Colonic mucosa (tissue), 4 donors: ENCODE data around the gene MUC2. TPM values are rescaled to one million over a fixed set of nuclear protein-coding genes. Genes with fewer than 3 reads are reported as not detected.

Experiments
- DNase-seq: peaks from one replicate; pipeline ENCODE4 v3.0.0-alpha.2; 2020
- H3K27ac ChIP-seq: fragments of 200-600 bp; one replicate; pipeline ENCODE4 v1.8.0; 2021
- H3K27me3 ChIP-seq: fragments of 200-600 bp; one replicate; pipeline ENCODE4 v1.8.0; 2021
- H3K36me3 ChIP-seq: fragments of 200-600 bp; one replicate; pipeline ENCODE4 v1.8.0; 2021
- H3K4me1 ChIP-seq: fragments of 200-600 bp; one replicate; pipeline ENCODE4 v1.8.0; 2021; ENCODE audit warnings: mild to moderate bottlenecking
- H3K4me3 ChIP-seq: fragments of 200-600 bp; one replicate; pipeline ENCODE4 v1.8.0; 2021
- H3K9ac ChIP-seq, 2 donors: one replicate each; pipeline ENCODE4 v1.7.0; 2013; ENCODE audit warnings: control low read depth in 2 of 2, low read depth in 2 of 2, low read length in 2 of 2
- H3K9me3 ChIP-seq: fragments of 200-600 bp; one replicate; pipeline ENCODE4 v1.8.0; 2021
- intact Hi-C: fragments of 100-400 bp; cut with DNase I; formaldehyde crosslinking; loops from one replicate; pipeline ENCODE4 v1.14.1; 2022
- total RNA-seq, 2 donors: library from RNA; stranded (reverse); fragmentation: NEBNext Ultra II Directional in 1 of 2; extraction: Animal tissue kit (Norgen Biotek cat#: 25700) in 1 of 2; gene quantifications; one replicate each; pipeline ENCODE4 v1.2.1, GENCODE V29; 2021
- TF ChIP-seq, protein P1 (sequence below): fragments of 200-600 bp; IDR thresholded peaks from one replicate; pipeline ENCODE4 v1.8.0; 2022; ENCODE audit warnings: antibody characterized with exemption, mild to moderate bottlenecking
- donor health status: healthy.
- donor health status: DM: no; HTN: no; CAD: no.
- donor health status: DM: no; HTN: no; CAD: no.

Gene MUC2
- total RNA-seq, 2 donors from 2014 or later = 1,230 to 1,438 TPM

DNA sequence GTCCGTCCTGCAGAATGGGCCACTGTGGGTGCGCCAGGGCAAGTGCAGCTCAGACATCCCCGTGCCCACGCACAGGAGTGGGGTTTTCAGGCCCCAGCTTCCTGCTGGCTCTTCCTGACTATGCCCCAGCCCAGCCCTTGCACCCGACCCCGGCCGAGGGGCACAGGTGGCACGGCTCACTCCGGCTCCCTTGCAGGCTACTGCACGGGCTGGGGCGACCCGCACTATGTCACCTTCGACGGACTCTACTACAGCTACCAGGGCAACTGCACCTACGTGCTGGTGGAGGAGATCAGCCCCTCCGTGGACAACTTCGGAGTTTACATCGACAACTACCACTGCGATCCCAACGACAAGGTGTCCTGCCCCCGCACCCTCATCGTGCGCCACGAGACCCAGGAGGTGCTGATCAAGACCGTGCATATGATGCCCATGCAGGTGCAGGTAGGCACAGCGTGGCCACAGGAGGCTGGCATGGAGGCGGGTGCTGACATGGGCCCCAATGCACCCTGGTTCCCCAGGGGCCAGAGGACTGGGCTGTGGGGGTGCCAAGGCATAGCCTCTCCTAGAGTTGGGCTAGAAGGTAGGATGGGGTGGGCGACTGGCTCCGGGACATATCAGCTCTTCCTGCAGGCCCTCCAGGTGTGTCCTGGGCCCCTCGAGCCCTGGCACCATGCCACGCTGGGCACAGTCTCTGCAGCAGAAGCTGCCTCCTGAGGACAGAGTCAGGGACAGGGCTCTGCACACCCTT is 27.7 kb downstream of the MUC2 start:
- TF ChIP-seq, protein P1, sequence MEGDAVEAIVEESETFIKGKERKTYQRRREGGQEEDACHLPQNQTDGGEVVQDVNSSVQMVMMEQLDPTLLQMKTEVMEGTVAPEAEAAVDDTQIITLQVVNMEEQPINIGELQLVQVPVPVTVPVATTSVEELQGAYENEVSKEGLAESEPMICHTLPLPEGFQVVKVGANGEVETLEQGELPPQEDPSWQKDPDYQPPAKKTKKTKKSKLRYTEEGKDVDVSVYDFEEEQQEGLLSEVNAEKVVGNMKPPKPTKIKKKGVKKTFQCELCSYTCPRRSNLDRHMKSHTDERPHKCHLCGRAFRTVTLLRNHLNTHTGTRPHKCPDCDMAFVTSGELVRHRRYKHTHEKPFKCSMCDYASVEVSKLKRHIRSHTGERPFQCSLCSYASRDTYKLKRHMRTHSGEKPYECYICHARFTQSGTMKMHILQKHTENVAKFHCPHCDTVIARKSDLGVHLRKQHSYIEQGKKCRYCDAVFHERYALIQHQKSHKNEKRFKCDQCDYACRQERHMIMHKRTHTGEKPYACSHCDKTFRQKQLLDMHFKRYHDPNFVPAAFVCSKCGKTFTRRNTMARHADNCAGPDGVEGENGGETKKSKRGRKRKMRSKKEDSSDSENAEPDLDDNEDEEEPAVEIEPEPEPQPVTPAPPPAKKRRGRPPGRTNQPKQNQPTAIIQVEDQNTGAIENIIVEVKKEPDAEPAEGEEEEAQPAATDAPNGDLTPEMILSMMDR = no peak
- H3K9ac ChIP-seq = no peak overlapping the region
- DNase-seq = no peak
- no peaks in the 10 kb centered on the region for H3K36me3 ChIP-seq
- H3K4me3 ChIP-seq = no peak overlapping the region
- H3K27me3 ChIP-seq = no peaks in the 10 kb centered on the region
- no peak overlapping the region for H3K27ac ChIP-seq
- intact Hi-C loops = no loop called here
- H3K4me1 ChIP-seq = no peaks in the 10 kb centered on the region
- H3K9me3 ChIP-seq = no peaks in the 10 kb centered on the region

DNA sequence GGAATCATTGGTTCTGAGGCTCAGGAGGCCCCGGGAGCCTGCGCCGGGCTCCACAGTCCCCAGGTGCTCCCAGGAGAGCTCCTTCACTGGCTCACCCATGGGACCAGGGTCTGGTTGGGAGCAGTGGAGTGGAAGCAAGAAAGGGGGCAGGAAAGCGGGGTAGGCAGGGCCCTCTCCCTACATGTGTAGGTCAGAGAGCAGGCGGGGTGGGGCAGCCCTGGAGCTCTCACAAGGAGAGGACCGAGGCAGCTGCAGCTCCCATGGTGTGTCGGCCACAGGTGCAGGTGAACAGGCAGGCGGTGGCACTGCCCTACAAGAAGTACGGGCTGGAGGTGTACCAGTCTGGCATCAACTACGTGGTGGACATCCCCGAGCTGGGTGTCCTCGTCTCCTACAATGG is 28.3 kb downstream of the MUC2 start:
- Histone ChIP-seq H3K9ac (no peak overlapping the region), H3K27ac (no peak overlapping the region), H3K27me3 (no peaks in the 10 kb centered on the region), H3K4me1 (no peaks in the 10 kb centered on the region), H3K36me3 (no peaks in the 10 kb centered on the region), H3K4me3 (no peak overlapping the region), H3K9me3 (no peaks in the 10 kb centered on the region)
- TF ChIP-seq, protein P1 = no peak
- intact Hi-C loops = no loop called here
- DNase-seq = no peak

DNA sequence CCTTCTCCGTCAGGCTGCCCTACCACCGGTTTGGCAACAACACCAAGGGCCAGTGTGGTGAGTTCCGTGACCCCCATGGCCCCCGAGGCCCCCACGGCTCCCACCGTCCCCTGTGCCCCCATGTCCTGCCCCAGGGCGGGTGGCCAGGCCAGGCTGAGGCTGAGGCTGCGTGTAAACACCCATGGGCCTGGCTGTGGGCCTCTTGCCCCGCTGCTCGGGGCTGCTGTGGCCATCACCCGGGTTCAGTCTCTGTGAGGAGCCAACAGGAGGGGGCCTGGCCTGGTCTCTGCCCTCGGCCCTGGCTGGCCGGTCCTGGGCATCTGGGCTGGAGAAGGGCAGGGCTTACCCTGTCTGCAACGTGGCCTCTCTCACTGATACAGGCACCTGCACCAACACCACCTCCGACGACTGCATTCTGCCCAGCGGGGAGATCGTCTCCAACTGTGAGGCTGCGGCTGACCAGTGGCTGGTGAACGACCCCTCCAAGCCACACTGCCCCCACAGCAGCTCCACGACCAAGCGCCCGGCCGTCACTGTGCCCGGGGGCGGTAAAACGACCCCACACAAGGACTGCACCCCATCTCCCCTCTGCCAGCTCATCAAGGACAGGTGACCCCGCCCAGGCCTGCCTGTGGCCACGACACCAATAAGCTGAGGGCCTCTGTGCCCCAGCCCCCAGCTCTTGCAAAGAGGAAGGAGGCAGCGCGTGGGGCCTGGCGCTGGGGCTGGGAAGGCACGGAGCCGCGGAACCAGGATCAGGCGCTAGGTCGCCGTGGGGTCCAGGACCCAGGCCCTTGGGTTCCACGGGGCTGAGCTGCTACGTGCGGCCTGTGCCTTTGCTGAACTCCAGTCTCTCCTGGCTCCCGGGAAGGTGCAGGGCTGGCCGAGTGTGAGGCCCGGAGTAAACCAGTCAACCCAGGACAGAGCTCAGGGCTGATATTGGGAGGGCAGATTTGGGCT is 29.0 kb downstream of the MUC2 start:
- no peak overlapping the region for H3K27ac ChIP-seq
- no peak for DNase-seq
- intact Hi-C loops = no loop called here

DNA sequence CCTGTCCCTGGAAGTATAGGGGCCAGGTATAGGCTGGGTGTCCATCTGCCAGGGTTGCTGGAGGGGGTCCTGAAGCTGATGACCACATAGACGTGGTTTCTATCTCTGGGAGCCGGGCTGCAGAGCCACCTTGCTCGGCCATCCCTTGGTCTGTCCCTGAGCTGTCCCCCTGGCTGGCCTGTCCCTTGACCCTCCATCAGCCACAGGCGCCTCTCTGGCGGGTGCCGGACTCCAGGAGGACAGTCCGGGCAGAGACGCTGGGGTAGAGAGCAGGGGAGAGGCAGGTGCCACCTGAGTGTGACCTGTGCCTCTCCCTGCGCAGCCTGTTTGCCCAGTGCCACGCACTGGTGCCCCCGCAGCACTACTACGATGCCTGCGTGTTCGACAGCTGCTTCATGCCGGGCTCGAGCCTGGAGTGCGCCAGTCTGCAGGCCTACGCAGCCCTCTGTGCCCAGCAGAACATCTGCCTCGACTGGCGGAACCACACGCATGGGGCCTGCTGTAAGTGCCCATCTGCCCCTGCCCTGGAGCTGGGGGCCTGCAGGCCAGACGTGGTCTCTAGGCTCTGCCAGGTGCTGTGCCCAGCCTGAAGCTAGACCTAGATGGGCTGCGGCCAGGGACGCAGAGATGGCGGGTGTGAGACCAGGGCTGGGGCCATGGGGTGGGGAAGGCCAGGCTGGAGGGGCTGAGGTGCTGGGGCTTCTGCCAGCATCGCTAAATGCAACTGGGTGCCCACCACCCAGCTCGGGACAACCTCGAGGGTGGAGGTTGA is 29.9 kb downstream of the MUC2 start:
- DNase-seq = no peak
- no peaks in the 10 kb centered on the region for H3K36me3 ChIP-seq
- no peak overlapping the region for H3K4me3 ChIP-seq
- H3K27ac ChIP-seq = no peak overlapping the region
- intact Hi-C loops = no loop called here
- H3K9ac ChIP-seq = no peak overlapping the region
- H3K4me1 ChIP-seq = no peaks in the 10 kb centered on the region
- no peaks in the 10 kb centered on the region for H3K27me3 ChIP-seq
- no peaks in the 10 kb centered on the region for H3K9me3 ChIP-seq
- TF ChIP-seq, protein P1 = no peak

More for the DNA sequence above, 29.0 kb downstream of the MUC2 start:
- Histone ChIP-seq H3K9ac (no peak overlapping the region), H3K9me3 (no peaks in the 10 kb centered on the region), H3K27me3 (no peaks in the 10 kb centered on the region), H3K4me3 (no peak overlapping the region), H3K4me1 (no peaks in the 10 kb centered on the region), H3K36me3 (no peaks in the 10 kb centered on the region)
- TF ChIP-seq, protein P1 = no peak

DNA sequence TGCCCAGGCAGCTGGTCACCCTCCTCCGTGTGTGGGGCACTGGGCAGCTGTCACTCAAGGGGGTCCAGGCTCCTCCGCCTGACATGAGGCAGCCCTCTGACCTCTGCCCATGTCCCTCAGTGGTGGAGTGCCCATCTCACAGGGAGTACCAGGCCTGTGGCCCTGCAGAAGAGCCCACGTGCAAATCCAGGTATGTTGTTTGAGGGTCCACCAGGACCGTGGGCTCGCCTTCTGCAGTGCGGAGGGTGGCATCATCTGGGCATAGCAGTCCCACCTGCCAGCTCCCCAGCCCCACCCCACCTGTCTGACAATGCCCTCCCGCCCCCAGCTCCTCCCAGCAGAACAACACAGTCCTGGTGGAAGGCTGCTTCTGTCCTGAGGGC is 30.5 kb downstream of the MUC2 start:
- H3K27ac ChIP-seq = no peak overlapping the region
- DNase-seq = no peak
- H3K4me1 ChIP-seq = no peaks in the 10 kb centered on the region
- H3K9me3 ChIP-seq = no peaks in the 10 kb centered on the region
- intact Hi-C loops = no loop called here
- no peak overlapping the region for H3K9ac ChIP-seq
- H3K36me3 ChIP-seq = no peaks in the 10 kb centered on the region
- no peak overlapping the region for H3K4me3 ChIP-seq
- TF ChIP-seq, protein P1 = no peak
- H3K27me3 ChIP-seq = no peaks in the 10 kb centered on the region
